Heart left ventricle (tissue), 16 donors: Measurements from ENCODE around the gene NOX3. TPM values are rescaled to one million over a fixed set of nuclear protein-coding genes. Genes with fewer than 3 reads are reported as not detected.

Experiments used
- ATAC-seq, 4 donors: fragments of 200-7000 bp; cut with Tn5 transposase; one replicate each; pipeline ENCODE4 v1.9.1; 2020 to 2022; ENCODE audit warnings: moderate library complexity in 4 of 4, mild to moderate bottlenecking in 3 of 4, moderate number of reproducible peaks in 1 of 4
- DNase-seq, 5 donors: peaks; one replicate each; pipeline ENCODE4 v3.0.0-alpha.2; 2020
- H3K27ac ChIP-seq, 12 donors: fragments of 200-600 bp; sonication (generic) in 4 of 12; one replicate each; pipeline versions ENCODE4 v1.5.0 to v1.8.0; 2016 to 2022; ENCODE audit warnings: mild to moderate bottlenecking in 2 of 12
- H3K27me3 ChIP-seq, 9 donors: fragments of 200-600 bp; sonication (generic) in 2 of 9; one replicate each; pipeline versions ENCODE4 v1.5.1 to v1.8.0; 2016 to 2022; ENCODE audit warnings: mild to moderate bottlenecking in 3 of 9
- H3K36me3 ChIP-seq, 9 donors: fragments of 200-600 bp; sonication (generic) in 2 of 9; one replicate each; pipeline versions ENCODE4 v1.5.0 to v1.8.0; 2018 to 2022; ENCODE audit warnings: mild to moderate bottlenecking in 2 of 9
- H3K4me1 ChIP-seq, 12 donors: fragments of 200-600 bp; sonication (generic) in 4 of 12; one replicate each; pipeline versions ENCODE4 v1.5.0 to v1.8.0; 2016 to 2022; ENCODE audit warnings: mild to moderate bottlenecking in 3 of 12
- H3K4me3 ChIP-seq, 12 donors: fragments of 200-600 bp; sonication (generic) in 4 of 12; one replicate each; pipeline versions ENCODE4 v1.5.0 to v1.8.0; 2017 to 2022; ENCODE audit warnings: mild to moderate bottlenecking in 9 of 12, moderate library complexity in 4 of 12
- H3K9me3 ChIP-seq, 12 donors: fragments of 200-600 bp; sonication (generic) in 4 of 12; one replicate each; pipeline versions ENCODE4 v1.5.0 to v1.8.0; 2016 to 2022; ENCODE audit warnings: mild to moderate bottlenecking in 1 of 12
- CTCF ChIP-seq, 12 donors: fragments of 200-600 bp; sonication (generic) in 4 of 12; IDR thresholded peaks; one replicate each; pipeline versions ENCODE4 v1.5.0 to v1.8.0; 2018 to 2022; ENCODE audit warnings: antibody characterized with exemption in 12 of 12, mild to moderate bottlenecking in 5 of 12
- POLR2A ChIP-seq, 2 donors: fragments of 450-650 bp; IDR thresholded peaks; one replicate each; pipeline ENCODE4 v1.6.1; 2017; ENCODE audit warnings: antibody characterized with exemption in 2 of 2, mild to moderate bottlenecking in 2 of 2, moderate library complexity in 2 of 2
- WGBS, 4 donors: extraction: QIAGEN DNeasy Blood & Tissue Kit in 2 of 4; methylation state at CpG; one replicate each; pipeline versions ENCODE4 v1.1.5 to v1.1.7; 2013 to 2018; 5-methylcytosine and 5-hydroxymethylcytosine counted together
- intact Hi-C, 10 donors: fragments of 100-400 bp; cut with DNase I; formaldehyde crosslinking; loops; one replicate each; pipeline versions ENCODE4 v1.11.1 to v1.14.2; 2022
- long read RNA-seq, 3 donors: library from polyadenylated mRNA; unstranded; transcript quantifications; one replicate each; pipeline ENCODE4 v2.0.0, GENCODE V29; 2020 to 2021
- polyA plus RNA-seq, 2 donors: library from polyadenylated mRNA; stranded (reverse); fragments of 200-250 nt; gene quantifications; one replicate each; pipeline ENCODE4 v1.2.3, GENCODE V29; 2013
- total RNA-seq, 9 donors: library from RNA; depleted of rRNA in 2 of 9; stranded (reverse); fragments of >200 nt in 2 of 9; fragmentation: NEBNext Ultra II Directional in 3 of 9; extraction: Animal tissue kit (Norgen Biotek cat#: 25700) in 3 of 9; gene quantifications; one replicate each; pipeline versions ENCODE4 v1.1.0 to v1.2.4, GENCODE V29; 2016 to 2023
- donor health status: ischemic (EF 13 %, LVEDD 7.1; RV severe dilation, severe dysfunction).
- donor health status: healthy with polysubstance abuse.
- donor health status: DM: no; HTN: yes; CAD: no.
- donor health status: DM: no; HTN: no; CAD: no.
- donor health status: ischemic (EF 25% LVEDD 6.9; RV normal size, moderate dysfunction).
- donor health status: ischemic (EF 25% LVEDD 5.7; RV mildly dilated, moderate dysfunction).
- donor health status: healthy.
- donor health status: DM: yes; HTN: yes; CAD: no.
- donor health status: ischemic (EF 35%, LVEDD 5.7; RV mildly dilated, moderate dysfunction).
- donor health status: nonischemic (EF 11% LVEDD 7.7; RV severe dilation, severe dysfunction).
- donor health status: DM: yes; HTN: yes; CAD: no.
- donor health status: PGD.
- donor health status: ischemic (EF 29% LVEDD 5.4; RV normal size, mild dysfunction).
- donor health status: nonischemic (EF 23%, LVEDD 6.1; RV moderate dilation, normal function).

NOX3 gene
- total RNA-seq (not detected), polyA plus RNA-seq (not detected)
- long read RNA-seq, donor 1, result 0 reads
- long read RNA-seq, donor 2, result 0 reads
- long read RNA-seq, donor 3, result 0 reads

- Histone ChIP-seq H3K27ac (no peak within 1 kb of the TSS), H3K27me3 (peaks cover 0 to 13% (median 0%) of the 10 kb centered on the region in 9 donors), H3K9me3 (no peaks in the 10 kb centered on the region), H3K4me3 (no peak within 1 kb of the TSS), H3K4me1 (no peaks in the 10 kb centered on the region), H3K36me3 (no peaks in the 10 kb centered on the region)
- 51 to 58% (median 55%) methylated on average over 5 of the region's 5 CpGs for WGBS, 4 donors
- ATAC-seq (no peak), DNase-seq (no peak)
- intact Hi-C loops, result no loop called here
- TF ChIP-seq POLR2A (IDR thresholded peaks at IDR 0.05), result no peak
- no peak for TF ChIP-seq CTCF (IDR thresholded peaks at IDR 0.05)
Measured at GRCh38 chr6:155455766-155456165, at the start of gene NOX3. Gene NOX3, minus strand, starts transcription at chr6:155455839. Its CDS starts 39 bp downstream, at chr6:155455800.

GRCh38 chr6:155504848-155505607 lies 49.4 kb upstream of the NOX3 start:
- intact Hi-C loops, result no loop called here
- H3K9me3 ChIP-seq, result peaks cover 0 to 11% (median 4%) of the 10 kb centered on the region in 12 donors
- H3K4me3 ChIP-seq, result no peak overlapping the region
- H3K27ac ChIP-seq, result no peak overlapping the region
- H3K4me1 ChIP-seq, result peaks cover 0 to 7% (median 0%) of the 10 kb centered on the region in 12 donors
- WGBS, 4 donors, result 56 to 67% (median 61%) methylated on average over 5 of the region's 5 CpGs
- TF ChIP-seq POLR2A (IDR thresholded peaks at IDR 0.05), result no peak
- no peak for TF ChIP-seq CTCF (IDR thresholded peaks at IDR 0.05)
- H3K27me3 ChIP-seq, result no peaks in the 10 kb centered on the region
- H3K36me3 ChIP-seq, result no peaks in the 10 kb centered on the region
- ATAC-seq (no peak), DNase-seq (no peak)

GRCh38 chr6:155502393-155502792 lies 46.8 kb upstream of the NOX3 start:
- TF ChIP-seq CTCF (IDR thresholded peaks at IDR 0.05) (no peak), POLR2A (IDR thresholded peaks at IDR 0.05) (no peak)
- no peak overlapping the region for H3K27ac ChIP-seq
- ATAC-seq, result no peak
- no peaks in the 10 kb centered on the region for H3K36me3 ChIP-seq
- DNase-seq, result no peak
- H3K4me1 ChIP-seq, result peaks cover 0 to 7% (median 0%) of the 10 kb centered on the region in 12 donors
- 90 to 96% (median 93%) methylated on average over 1 of the region's 1 CpG for WGBS, 4 donors
- H3K4me3 ChIP-seq, result no peak overlapping the region
- H3K27me3 ChIP-seq, result no peaks in the 10 kb centered on the region
- peaks cover 0 to 11% (median 4%) of the 10 kb centered on the region in 12 donors for H3K9me3 ChIP-seq
- intact Hi-C loops, result no loop called here

- TF ChIP-seq CTCF (IDR thresholded peaks at IDR 0.05), result no peak
- no peak for TF ChIP-seq POLR2A (IDR thresholded peaks at IDR 0.05)
- Histone ChIP-seq H3K27me3 (no peaks in the 10 kb centered on the region), H3K27ac (no peak overlapping the region), H3K36me3 (no peaks in the 10 kb centered on the region), H3K4me3 (no peak overlapping the region), H3K9me3 (peaks cover 0 to 11% (median 4%) of the 10 kb centered on the region in 12 donors), H3K4me1 (peaks cover 0 to 12% (median 1%) of the 10 kb centered on the region in 12 donors)
- intact Hi-C loops, result loop anchor here in 3 of 10 donors (10.0 kb wide), 1 partner anchor 175 kb away; no protein-coding TSS in a partner anchor
- WGBS, 4 donors, result 82 to 94% (median 90%) methylated on average over 4 of the region's 4 CpGs
- no peak for ATAC-seq
- DNase-seq, result no peak
Measured at GRCh38 chr6:155499574-155499973, 43.9 kb upstream of the NOX3 start.
